Erythroblast (primary cell): ENCODE measurements around the gene LIMS1.

Source experiments
- DNase-seq, 2 experiments: peaks; one replicate each; lab custom pipeline; 2025; lab: John Stamatoyannopoulos, UW
- GATA1 ChIP-seq: IDR thresholded peaks from 2 replicates; pipeline ENCODE4 v1.6.1; 2011; ENCODE audit warnings: low read depth, mild to moderate bottlenecking, control low read depth, low read length, moderate library complexity
- POLR2A ChIP-seq: IDR thresholded peaks from 2 replicates; pipeline ENCODE4 v1.6.1; 2011; ENCODE audit warnings: mild to moderate bottlenecking, low read length

Gene LIMS1

DNA sequence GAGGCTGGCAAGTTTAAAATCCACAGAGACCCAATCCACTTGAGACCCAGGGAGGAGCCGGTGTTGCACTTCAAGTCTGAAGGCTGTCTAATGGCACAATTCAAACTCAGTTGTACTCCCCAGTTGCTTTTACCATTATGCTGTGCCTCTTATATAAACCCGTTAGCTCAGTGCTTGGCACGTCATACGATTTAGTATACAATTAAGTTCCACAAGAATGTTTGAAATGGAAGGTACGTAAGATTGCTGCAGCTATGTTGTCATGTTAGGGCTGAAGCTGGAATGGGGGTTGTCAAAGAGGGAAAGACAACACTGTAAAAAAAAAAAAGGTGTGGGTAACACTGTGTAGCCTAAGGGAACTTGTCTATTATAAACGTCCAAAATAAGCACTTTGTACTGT lies 30.2 kb downstream of the LIMS1 start:
- DNase-seq, result no peak
- TF ChIP-seq GATA1 (no peak), POLR2A (no peak)

DNA sequence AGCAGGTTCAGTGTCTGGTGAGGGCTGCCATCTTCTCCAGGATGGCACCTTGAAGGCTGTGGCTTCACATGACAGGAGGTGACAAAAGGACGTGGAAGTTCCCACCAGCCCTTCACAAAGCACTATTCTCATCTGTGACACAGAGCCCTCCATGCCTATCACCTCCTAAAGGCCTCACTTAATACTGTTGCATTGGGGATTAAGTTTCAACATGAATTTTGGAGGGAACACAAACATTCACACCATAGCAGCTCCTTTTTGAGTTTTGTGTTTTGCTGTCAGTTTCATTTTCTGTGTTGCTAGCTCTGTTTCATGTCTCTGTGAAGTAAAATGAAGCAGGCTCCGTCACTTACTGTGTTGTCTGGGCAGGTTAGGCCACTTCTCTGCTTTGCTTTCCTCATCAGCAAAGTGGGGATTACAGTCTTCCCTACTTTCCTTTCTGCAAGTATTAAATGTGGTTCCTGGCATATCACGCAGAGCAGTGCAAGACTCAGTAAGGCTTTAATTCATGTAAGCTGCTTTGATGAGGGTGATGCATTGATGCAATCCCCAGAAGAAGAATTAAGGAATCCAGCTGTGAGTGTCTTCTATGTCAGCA lies 31.6 kb downstream of the LIMS1 start:
- no peak for DNase-seq
- TF ChIP-seq POLR2A (no peak), GATA1 (no peak)

DNA sequence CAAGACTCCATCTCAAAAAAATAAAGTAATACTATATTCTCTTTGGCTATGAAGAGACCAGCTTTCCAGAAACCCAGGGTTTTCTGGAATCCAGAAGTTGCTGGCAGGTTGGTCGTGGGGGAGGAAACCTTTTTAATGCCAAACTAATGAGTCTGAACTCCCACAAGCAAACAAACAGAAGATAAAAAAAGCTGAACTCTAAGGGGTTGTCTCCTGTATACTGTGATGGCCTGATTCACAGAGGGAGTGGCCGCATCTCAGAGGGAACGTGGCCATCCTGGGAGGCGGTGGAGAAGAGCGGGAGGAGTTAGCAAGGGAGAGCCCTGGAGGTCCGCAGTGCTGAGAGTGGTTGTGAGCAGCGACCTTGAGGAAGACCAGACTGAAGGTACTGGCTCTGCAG lies 36.1 kb downstream of the LIMS1 start:
- no peak for DNase-seq
- TF ChIP-seq GATA1 (no peak), POLR2A (no peak)

DNA sequence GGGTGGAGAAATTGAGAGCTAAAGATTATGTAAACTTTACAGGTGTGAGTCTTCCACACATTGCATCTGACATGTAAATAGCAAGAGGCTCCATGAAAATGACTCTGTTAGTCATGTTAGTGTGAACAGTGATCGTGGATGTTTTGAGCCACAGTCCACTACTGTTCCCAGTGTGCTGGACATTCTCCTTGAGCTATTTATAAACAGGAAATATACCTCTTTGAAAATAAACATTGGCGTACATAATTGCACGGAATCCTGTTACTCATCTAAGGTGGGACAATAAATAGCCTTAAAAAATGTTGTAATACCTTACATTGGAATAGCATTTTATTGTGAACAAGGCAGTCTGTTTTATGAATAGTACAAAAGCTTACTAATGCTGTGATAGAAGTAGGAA lies 37.0 kb downstream of the LIMS1 start:
- TF ChIP-seq GATA1, result no peak
- TF ChIP-seq POLR2A, result no peak
- DNase-seq, result no peak

DNA sequence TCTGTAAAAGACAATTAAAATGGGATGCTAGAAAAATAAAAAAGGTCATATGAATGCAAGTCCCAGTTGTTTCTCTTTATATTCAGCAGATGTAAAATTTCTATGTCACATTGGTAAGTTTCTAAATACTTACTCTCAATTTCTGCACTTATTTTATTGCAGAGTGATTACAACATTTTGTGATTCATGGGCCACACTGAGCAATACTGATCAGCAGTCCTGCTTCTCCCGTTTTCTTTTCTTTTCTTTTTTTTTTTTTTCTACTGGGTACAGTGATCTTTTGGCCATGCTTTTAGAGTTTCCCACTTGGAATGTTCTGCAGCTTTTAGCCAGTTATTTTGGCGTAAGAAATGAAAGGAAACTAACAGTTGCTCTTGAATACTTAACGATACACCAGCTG lies 38.8 kb downstream of the LIMS1 start:
- TF ChIP-seq POLR2A, result no peak
- TF ChIP-seq GATA1, result no peak
- DNase-seq, result peak in 1 of 2 experiments; percentile 17

DNA sequence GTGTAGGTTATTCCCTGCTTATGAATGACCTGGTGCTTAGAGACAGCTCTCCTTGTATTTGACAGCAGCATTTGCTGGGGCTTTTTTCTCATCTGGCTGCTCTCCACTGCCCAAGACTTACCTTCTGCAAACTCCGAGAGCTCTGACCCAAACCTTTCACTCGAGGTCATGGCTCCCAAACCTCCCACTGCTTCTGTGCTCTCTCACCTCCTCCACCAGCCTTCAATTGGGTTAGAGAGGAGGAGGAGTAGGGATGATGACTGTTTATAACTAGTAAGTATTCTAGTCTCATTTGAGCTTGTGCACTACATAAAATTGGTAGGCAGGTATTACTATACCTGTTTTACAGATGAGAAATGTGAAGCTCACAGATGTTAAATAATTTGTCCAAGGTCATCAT lies 40.1 kb downstream of the LIMS1 start:
- DNase-seq, result no peak
- TF ChIP-seq POLR2A, result no peak
- no peak for TF ChIP-seq GATA1

DNA sequence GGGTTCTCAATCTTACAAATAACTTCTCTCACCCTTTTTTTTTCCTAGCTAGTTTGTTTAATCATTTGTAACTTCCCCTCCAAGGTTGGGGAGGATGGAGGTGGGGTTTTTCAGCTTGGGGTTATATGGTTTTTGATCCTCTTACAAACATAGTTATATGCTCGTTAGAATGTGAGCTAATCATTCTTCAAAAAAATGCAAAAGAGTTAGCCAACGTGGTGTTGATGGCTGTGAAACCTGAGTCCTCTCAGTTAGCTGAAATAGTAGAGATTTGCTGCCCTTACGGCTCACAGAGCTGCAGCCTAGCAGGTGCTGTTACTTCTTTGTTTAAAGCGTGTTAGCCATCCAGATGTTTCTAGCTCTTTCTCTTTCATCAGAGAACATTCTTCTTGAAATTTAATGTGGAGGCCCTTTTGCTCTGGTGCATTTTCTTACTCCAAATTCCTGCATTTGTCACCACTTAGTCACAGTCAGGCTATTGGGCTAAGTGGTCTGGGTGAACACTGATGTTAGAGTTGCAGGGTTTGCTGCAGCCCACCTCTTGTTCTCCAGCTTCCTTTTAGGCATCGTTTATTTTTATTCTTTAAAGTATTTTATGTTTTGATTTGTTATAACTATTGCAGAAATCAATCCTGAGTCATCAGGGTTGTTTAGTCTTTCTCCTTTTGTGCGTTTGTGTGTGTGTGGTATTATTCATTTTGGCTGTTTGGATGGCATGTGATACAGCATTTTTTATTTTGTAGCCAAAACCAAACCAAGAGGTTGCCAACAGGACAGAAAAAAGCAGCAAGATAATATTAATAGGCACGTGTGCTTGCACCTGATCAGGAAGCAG lies 41.1 kb downstream of the LIMS1 start:
- no peak for DNase-seq
- TF ChIP-seq GATA1 (no peak), POLR2A (no peak)

DNA sequence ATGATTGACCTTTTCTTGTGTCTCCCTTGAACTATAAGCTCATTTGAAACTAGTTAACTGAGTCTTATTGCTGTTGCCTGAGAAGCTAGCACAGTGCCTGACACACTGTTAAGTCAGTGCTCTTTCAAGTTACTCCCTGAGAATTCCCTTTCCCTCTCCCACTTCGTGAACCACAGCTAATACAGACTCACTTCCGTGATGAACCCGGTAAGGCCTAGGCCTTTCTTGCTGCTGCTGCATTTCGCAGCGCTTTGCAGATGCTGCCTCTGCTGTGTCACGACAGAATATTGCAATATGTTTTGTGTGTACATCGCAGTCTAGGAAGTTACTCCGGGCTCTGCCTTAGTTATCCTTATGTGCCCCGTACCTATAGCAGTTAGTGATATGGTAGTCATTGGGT lies 42.8 kb downstream of the LIMS1 start:
- no peak for DNase-seq
- TF ChIP-seq GATA1, result no peak
- no peak for TF ChIP-seq POLR2A

DNA sequence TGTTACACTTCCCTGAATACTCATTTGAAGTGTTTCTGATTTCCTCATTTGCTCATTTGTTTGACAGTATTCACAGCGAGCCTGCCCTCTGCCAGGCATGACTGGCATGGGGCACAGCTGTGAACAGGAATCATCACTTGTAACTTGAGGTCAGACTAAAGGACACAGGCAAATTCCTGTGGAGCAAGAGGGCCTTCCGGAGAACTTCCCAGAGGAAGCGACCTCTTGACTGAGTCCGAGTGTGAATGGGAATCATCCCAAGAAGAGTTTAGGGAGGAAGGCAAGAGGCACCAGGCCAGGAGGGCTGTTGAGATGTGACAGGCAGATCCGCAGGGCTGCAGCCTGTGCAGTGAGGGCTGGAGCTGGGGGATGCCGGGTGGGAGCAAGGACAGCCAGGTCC lies 45.4 kb downstream of the LIMS1 start:
- TF ChIP-seq GATA1 (no peak), POLR2A (no peak)
- DNase-seq, result no peak

DNA sequence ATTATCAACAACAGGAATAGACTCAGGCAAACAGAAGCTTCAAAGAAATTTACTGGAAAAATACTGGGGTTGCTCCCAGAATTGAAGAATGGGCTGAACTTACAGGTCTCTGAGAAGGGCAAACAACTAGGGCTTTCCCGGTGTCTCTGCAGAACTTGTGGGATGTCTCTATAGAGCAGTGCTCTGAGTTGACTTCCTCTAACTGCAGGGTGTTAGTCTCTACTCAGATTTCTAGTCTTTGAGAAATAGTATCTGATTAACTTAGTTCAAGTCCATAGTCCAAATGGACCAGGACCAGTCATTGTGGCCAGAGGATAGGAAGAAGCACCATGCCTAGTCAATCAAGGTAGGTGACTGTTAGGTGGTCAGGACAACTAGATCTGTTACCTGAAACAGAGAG lies 45.8 kb downstream of the LIMS1 start:
- TF ChIP-seq GATA1, result no peak
- no peak for TF ChIP-seq POLR2A
- DNase-seq, result no peak

DNA sequence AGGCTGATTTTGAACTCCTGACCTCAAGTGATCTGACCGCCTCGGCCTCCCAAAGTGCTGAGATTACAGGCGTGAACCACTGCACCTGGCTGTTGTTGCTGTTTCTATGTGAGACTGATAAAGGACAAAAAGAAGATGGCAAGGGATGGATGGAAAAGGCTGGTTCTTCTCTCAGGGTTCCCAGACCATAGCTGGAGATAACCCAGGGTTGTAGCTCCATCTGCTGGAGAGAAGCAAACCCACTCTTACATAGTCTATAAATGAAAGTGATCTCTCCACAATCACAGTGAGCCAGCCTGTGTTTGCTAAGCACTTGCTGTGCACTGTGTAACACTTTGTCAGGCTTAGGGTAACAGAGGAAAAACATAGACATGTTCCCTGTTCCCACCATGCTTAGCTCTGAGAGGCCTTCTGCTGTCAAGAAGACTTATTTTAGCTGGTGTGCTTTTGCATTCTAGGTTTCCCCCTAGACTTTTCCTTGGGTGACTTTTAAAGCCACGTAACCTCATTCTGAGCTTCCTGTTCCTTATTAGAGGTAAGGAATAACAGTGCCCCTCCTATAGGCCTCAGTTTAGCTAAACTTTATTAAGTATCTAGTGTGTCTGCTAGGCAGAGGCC lies 49.7 kb downstream of the LIMS1 start:
- TF ChIP-seq POLR2A, result no peak
- no peak for TF ChIP-seq GATA1

DNA sequence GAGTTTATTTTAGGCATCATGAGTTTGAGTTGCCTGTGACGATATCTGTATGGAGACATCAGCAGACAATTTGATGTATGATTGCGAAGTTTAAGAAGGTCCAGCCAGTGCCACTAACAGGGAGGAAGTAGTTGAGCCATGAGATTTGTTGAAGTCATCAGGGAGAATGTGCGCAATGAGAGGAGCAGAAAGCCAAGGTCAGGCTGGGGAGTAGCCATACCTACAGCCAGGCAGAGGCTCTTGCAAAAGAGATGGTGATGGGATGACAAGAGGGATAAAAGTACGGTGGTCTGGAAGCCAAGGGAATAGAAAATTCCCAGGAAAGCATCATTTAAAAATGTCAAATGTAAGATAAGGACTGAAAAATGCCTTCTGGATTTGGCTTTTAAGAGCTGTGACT lies 51.2 kb downstream of the LIMS1 start:
- TF ChIP-seq POLR2A (no peak), GATA1 (no peak)
- DNase-seq, result no peak

More for the DNA sequence above, 49.7 kb downstream of the LIMS1 start:
- peak; percentile 78 to 86 for DNase-seq

DNA sequence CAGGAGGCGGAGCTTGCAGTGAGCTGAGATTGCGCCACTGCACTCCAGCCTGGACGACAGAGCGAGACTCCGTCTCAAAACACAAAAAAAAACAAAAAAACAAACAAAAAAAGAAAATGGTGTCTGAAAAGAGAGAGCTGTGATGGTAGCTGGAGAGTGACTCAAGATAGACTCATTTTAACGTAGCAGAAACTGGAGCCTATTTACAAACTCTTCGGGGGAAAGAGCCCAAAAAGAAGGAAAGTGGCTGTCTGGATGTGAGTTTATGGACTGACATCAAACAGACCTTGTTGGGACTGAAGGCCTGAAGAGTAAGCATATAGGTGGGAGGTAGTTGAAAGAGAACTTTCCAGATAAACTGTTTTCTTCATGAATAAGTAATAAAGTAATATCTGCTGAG lies 51.8 kb downstream of the LIMS1 start:
- peak in 1 of 2 experiments; percentile 5 for DNase-seq
- TF ChIP-seq GATA1, result no peak
- TF ChIP-seq POLR2A, result no peak

DNA sequence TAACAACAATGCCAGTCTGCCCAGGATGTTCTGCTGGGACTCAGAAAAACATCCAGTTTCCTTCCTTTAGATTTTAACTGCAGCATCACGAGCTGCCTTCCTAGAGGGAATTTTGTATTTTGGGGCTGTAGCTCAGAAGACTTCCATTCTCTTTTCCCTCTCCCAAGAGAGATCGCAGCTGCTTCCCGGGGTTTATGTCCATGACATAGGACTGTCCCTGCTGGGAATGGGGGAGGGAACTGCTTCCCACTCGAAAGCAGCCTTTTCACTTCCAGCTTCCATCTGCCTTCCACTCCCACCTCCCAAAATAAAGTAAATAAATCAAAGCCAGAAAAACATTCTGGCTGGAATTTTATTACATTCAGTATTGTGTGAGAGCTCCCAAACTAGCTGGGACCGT lies 52.4 kb downstream of the LIMS1 start:
- TF ChIP-seq GATA1 (no peak), POLR2A (no peak)
- no peak for DNase-seq

DNA sequence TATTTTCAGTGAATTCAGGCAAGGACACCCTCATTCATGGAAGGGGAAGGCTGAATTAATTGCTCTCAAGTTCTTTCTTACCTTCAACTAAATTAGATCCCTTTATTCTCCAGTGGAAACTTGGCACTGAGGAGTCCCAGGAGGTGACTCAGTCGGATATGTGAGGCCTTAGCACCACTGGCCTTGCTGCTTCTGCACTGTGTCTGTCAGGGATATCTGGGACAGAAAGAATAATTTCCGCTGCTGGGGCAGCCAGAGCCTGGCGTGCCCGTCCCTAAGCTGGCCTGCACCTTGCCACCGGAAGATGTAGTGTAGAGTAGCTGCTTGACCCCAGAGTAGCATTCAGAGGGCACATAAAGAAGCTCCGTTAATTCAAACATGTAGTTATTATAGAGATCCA lies 53.4 kb downstream of the LIMS1 start:
- peak; percentile 57 to 64 for DNase-seq
- no peak for TF ChIP-seq GATA1
- no peak for TF ChIP-seq POLR2A
